ENCODE data around the gene ZNF438. TPM values are rescaled to one million over a fixed set of nuclear protein-coding genes. Genes with fewer than 3 reads are reported as not detected.

The ZNF438 gene
- total and polyA plus RNA-seq, 8 donors: 9.6 to 20.1 (median 10.7) TPM

GRCh38 chr10:30887839-30888238, 143.8 kb downstream of the ZNF438 start:
- no peak overlapping the region for H3K27ac ChIP-seq
- no peak for DNase-seq
- H3K4me1 ChIP-seq: peaks cover 0 to 6% of the 10 kb centered on the region in 2 donors
- ATAC-seq: no peak
- intact Hi-C loops (cut with DNase I): no loop called here
- no peaks in the 10 kb centered on the region for H3K36me3 ChIP-seq
- no peaks in the 10 kb centered on the region for H3K9me3 ChIP-seq
- no peak overlapping the region for H3K4me3 ChIP-seq
- no peak for TF ChIP-seq CTCF (IDR thresholded peaks at IDR 0.05)
- H3K27me3 ChIP-seq: no peaks in the 10 kb centered on the region

- intact Hi-C loops (cut with DNase I): no loop called here
- no peak for ATAC-seq
- no peaks in the 10 kb centered on the region for H3K9me3 ChIP-seq
- H3K27me3 ChIP-seq: no peaks in the 10 kb centered on the region
- no peak for TF ChIP-seq CTCF (IDR thresholded peaks at IDR 0.05)
- no peak overlapping the region for H3K27ac ChIP-seq
- no peak overlapping the region for H3K4me3 ChIP-seq
- H3K36me3 ChIP-seq: no peaks in the 10 kb centered on the region
- peaks cover 0 to 6% of the 10 kb centered on the region in 2 donors for H3K4me1 ChIP-seq
- DNase-seq: no peak
Observed at GRCh38 chr10:30885423-30885822, 146.2 kb downstream of the ZNF438 start.

- H3K9me3 ChIP-seq: no peaks in the 10 kb centered on the region
- intact Hi-C loops (cut with DNase I): no loop called here
- H3K4me3 ChIP-seq: no peak overlapping the region
- H3K4me1 ChIP-seq: peaks cover 0 to 6% of the 10 kb centered on the region in 2 donors
- H3K27me3 ChIP-seq: no peaks in the 10 kb centered on the region
- ATAC-seq (no peak), DNase-seq (no peak)
- no peaks in the 10 kb centered on the region for H3K36me3 ChIP-seq
- H3K27ac ChIP-seq: no peak overlapping the region
- no peak for TF ChIP-seq CTCF (IDR thresholded peaks at IDR 0.05)
Observed at GRCh38 chr10:30883751-30884150, 147.9 kb downstream of the ZNF438 start.

GRCh38 chr10:30883116-30883515, 148.5 kb downstream of the ZNF438 start:
- intact Hi-C loops (cut with DNase I): no loop called here
- DNase-seq: no peak
- no peaks in the 10 kb centered on the region for H3K27me3 ChIP-seq
- no peak for ATAC-seq
- H3K4me1 ChIP-seq: peaks cover 0 to 6% of the 10 kb centered on the region in 2 donors
- H3K36me3 ChIP-seq: no peaks in the 10 kb centered on the region
- H3K27ac ChIP-seq: no peak overlapping the region
- no peak overlapping the region for H3K4me3 ChIP-seq
- no peaks in the 10 kb centered on the region for H3K9me3 ChIP-seq
- no peak for TF ChIP-seq CTCF (IDR thresholded peaks at IDR 0.05)

- H3K36me3 ChIP-seq: no peaks in the 10 kb centered on the region
- intact Hi-C loops (cut with DNase I): no loop called here
- DNase-seq (no peak), ATAC-seq (no peak)
- H3K27me3 ChIP-seq: no peaks in the 10 kb centered on the region
- H3K27ac ChIP-seq: no peak overlapping the region
- peaks cover 0 to 6% of the 10 kb centered on the region in 2 donors for H3K4me1 ChIP-seq
- H3K9me3 ChIP-seq: no peaks in the 10 kb centered on the region
- TF ChIP-seq CTCF (IDR thresholded peaks at IDR 0.05): no peak
- no peak overlapping the region for H3K4me3 ChIP-seq
Observed at GRCh38 chr10:30882281-30882680, 149.4 kb downstream of the ZNF438 start.

Data from left lung (tissue), 10 donors.